ENCODE measurements around the gene CCDC192. TPM values are rescaled to one million over a fixed set of nuclear protein-coding genes. Genes with fewer than 3 reads are reported as not detected.

Gene CCDC192
- total RNA-seq, 4 donors from 2014 or later: not detected

GRCh38 chr5:127942246-127943060 lies 239.3 kb downstream of the CCDC192 start:
- Histone ChIP-seq H3K4me3 (no peak overlapping the region), H3K27ac (peak overlapping the region; percentile 22 to 65 (median 56)), H3K9me3 (no peaks in the 10 kb centered on the region), H3K4me1 (peaks cover 0 to 31% (median 7%) of the 10 kb centered on the region in 4 donors), H3K36me3 (no peaks in the 10 kb centered on the region), H3K27me3 (no peaks in the 10 kb centered on the region)
- WGBS, 2 donors (ENCODE audit: low coverage in 1 of 2): 40 to 52% methylated on average over 1 to 3 of the region's 3 CpGs
- intact Hi-C loops (cut with DNase I; ENCODE audit: low total_unique reads): no loop called here
- DNase-seq: no peak
- in situ Hi-C loops (cut with MboI; ENCODE audit: low pct_ligation_motif_present in 1 of 4, low pct_unique_long_range_greater_than_20kb in 1 of 4, low sequenced_read_pairs in 3 of 4): no loop called here
- TF ChIP-seq, protein P1, sequence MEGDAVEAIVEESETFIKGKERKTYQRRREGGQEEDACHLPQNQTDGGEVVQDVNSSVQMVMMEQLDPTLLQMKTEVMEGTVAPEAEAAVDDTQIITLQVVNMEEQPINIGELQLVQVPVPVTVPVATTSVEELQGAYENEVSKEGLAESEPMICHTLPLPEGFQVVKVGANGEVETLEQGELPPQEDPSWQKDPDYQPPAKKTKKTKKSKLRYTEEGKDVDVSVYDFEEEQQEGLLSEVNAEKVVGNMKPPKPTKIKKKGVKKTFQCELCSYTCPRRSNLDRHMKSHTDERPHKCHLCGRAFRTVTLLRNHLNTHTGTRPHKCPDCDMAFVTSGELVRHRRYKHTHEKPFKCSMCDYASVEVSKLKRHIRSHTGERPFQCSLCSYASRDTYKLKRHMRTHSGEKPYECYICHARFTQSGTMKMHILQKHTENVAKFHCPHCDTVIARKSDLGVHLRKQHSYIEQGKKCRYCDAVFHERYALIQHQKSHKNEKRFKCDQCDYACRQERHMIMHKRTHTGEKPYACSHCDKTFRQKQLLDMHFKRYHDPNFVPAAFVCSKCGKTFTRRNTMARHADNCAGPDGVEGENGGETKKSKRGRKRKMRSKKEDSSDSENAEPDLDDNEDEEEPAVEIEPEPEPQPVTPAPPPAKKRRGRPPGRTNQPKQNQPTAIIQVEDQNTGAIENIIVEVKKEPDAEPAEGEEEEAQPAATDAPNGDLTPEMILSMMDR (IDR thresholded peaks at IDR 0.05): no peak
- TF ChIP-seq EP300 (IDR thresholded peaks at IDR 0.05; ENCODE audit: low read depth) (no peak), POLR2A (IDR thresholded peaks at IDR 0.05) (no peak), POLR2AphosphoS5 (IDR thresholded peaks at IDR 0.05) (no peak)

DNA sequence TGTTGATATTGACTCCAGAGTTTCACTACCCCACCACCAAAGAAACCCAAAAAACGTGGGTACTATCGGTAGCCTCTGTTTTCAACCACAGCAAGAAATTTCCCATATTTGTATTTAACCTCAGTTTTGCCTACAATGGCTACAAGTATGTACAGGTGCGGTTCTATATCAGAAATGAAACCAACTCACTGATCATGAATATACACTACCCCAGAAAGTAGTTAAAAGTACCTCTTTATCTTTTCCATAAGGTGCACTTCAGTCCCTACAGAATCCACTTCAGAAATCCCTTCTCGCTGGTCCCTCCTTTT lies 239.8 kb downstream of the CCDC192 start:
- H3K27ac ChIP-seq: no peak overlapping the region
- peaks cover 0 to 31% (median 7%) of the 10 kb centered on the region in 4 donors for H3K4me1 ChIP-seq
- H3K27me3 ChIP-seq: no peaks in the 10 kb centered on the region
- TF ChIP-seq, protein P1 (IDR thresholded peaks at IDR 0.05): no peak
- TF ChIP-seq POLR2A (IDR thresholded peaks at IDR 0.05) (no peak), POLR2AphosphoS5 (IDR thresholded peaks at IDR 0.05) (no peak), EP300 (IDR thresholded peaks at IDR 0.05; ENCODE audit: low read depth) (no peak)
- in situ Hi-C loops (cut with MboI; ENCODE audit: low pct_ligation_motif_present in 1 of 4, low pct_unique_long_range_greater_than_20kb in 1 of 4, low sequenced_read_pairs in 3 of 4): no loop called here
- intact Hi-C loops (cut with DNase I; ENCODE audit: low total_unique reads): no loop called here
- H3K4me3 ChIP-seq: no peak overlapping the region
- no peaks in the 10 kb centered on the region for H3K9me3 ChIP-seq
- no peaks in the 10 kb centered on the region for H3K36me3 ChIP-seq
- WGBS, 2 donors (ENCODE audit: low coverage in 1 of 2): 85 to 95% methylated on average over 4 of the region's 4 CpGs
- DNase-seq: no peak

GRCh38 chr5:127944125-127944524 lies 240.9 kb downstream of the CCDC192 start:
- 81 to 83% methylated on average over 5 of the region's 5 CpGs for WGBS, 2 donors (ENCODE audit: low coverage in 1 of 2)
- H3K36me3 ChIP-seq: no peaks in the 10 kb centered on the region
- no peak overlapping the region for H3K4me3 ChIP-seq
- peaks cover 0 to 31% (median 7%) of the 10 kb centered on the region in 4 donors for H3K4me1 ChIP-seq
- no peaks in the 10 kb centered on the region for H3K9me3 ChIP-seq
- no peak overlapping the region for H3K27ac ChIP-seq
- intact Hi-C loops (cut with DNase I; ENCODE audit: low total_unique reads) (no loop called here), in situ Hi-C loops (cut with MboI; ENCODE audit: low pct_ligation_motif_present in 1 of 4, low pct_unique_long_range_greater_than_20kb in 1 of 4, low sequenced_read_pairs in 3 of 4) (no loop called here)
- TF ChIP-seq POLR2AphosphoS5 (IDR thresholded peaks at IDR 0.05) (no peak), EP300 (IDR thresholded peaks at IDR 0.05; ENCODE audit: low read depth) (no peak), POLR2A (IDR thresholded peaks at IDR 0.05) (no peak)
- TF ChIP-seq, protein P1 (IDR thresholded peaks at IDR 0.05): no peak
- no peaks in the 10 kb centered on the region for H3K27me3 ChIP-seq
- DNase-seq: no peak

- 71 to 100% methylated on average over 1 of the region's 1 CpG for WGBS, 2 donors (ENCODE audit: low coverage in 1 of 2)
- H3K36me3 ChIP-seq: no peaks in the 10 kb centered on the region
- no peak for DNase-seq
- H3K27ac ChIP-seq: no peak overlapping the region
- H3K9me3 ChIP-seq: no peaks in the 10 kb centered on the region
- in situ Hi-C loops (cut with MboI; ENCODE audit: low pct_ligation_motif_present in 1 of 4, low pct_unique_long_range_greater_than_20kb in 1 of 4, low sequenced_read_pairs in 3 of 4) (no loop called here), intact Hi-C loops (cut with DNase I; ENCODE audit: low total_unique reads) (no loop called here)
- peaks cover 5 to 26% (median 10%) of the 10 kb centered on the region in 4 donors for H3K4me1 ChIP-seq
- H3K4me3 ChIP-seq: no peak overlapping the region
- H3K27me3 ChIP-seq: no peaks in the 10 kb centered on the region
- no peak for TF ChIP-seq POLR2AphosphoS5 (IDR thresholded peaks at IDR 0.05)
Measured at GRCh38 chr5:127947941-127948340, 244.8 kb downstream of the CCDC192 start.

Measured in transverse colon (tissue), 4 donors.